ENCODE results near the gene DCDC2. TPM values are rescaled to one million over a fixed set of nuclear protein-coding genes. Genes with fewer than 3 reads are reported as not detected.
A peak's percentile ranks its signal among the peaks of the same experiment; 100 is the strongest.

Gene DCDC2
- total and polyA plus RNA-seq, 4 donors, result 0.51 to 13.0 (median 2.0) TPM

GRCh38 chr6:24287239-24287638 lies 70.6 kb downstream of the DCDC2 start:
- whole genome bisulfite sequencing, result 96% methylated on average over 5 of the region's 5 CpGs
- H3K27ac ChIP-seq (ENCODE audit: low read depth in 1 of 2, low read length in 2 of 2), result no peak overlapping the region
- no peak for TF ChIP-seq CTCF (IDR thresholded peaks at IDR 0.05; ENCODE audit: low read depth, low read length, missing input control)
- no peak for TF ChIP-seq RXRA (IDR thresholded peaks at IDR 0.05)
- no peak for TF ChIP-seq TAF1 (conservative IDR thresholded peaks at IDR 0.05)
- TF ChIP-seq JUND (IDR thresholded peaks at IDR 0.05), result no peak
- TF ChIP-seq SP1 (IDR thresholded peaks at IDR 0.05), result no peak
- TF ChIP-seq ATF3 (IDR thresholded peaks at IDR 0.05), result no peak
- no peak for TF ChIP-seq ZBTB33 (IDR thresholded peaks at IDR 0.05)
- TF ChIP-seq NR2F2 (IDR thresholded peaks at IDR 0.05), result no peak
- no peak for TF ChIP-seq REST (IDR thresholded peaks at IDR 0.05)
- no peak for TF ChIP-seq HNF4A (conservative IDR thresholded peaks at IDR 0.05)
- TF ChIP-seq YY1 (IDR thresholded peaks at IDR 0.05), result no peak
- H3K27me3 ChIP-seq (ENCODE audit: control insufficient read depth in 4 of 4, insufficient read depth in 4 of 4, low read length in 3 of 4), result no peaks in the 10 kb centered on the region
- peaks cover 0 to 13% (median 9%) of the 10 kb centered on the region in 4 donors for H3K4me1 ChIP-seq (ENCODE audit: control insufficient read depth in 4 of 4, insufficient read depth in 4 of 4, low read length in 3 of 4)
- H3K9me3 ChIP-seq (ENCODE audit: control insufficient read depth in 4 of 4, low read length in 3 of 4), result no peaks in the 10 kb centered on the region
- H3K9ac ChIP-seq (ENCODE audit: low read depth in 1 of 2, low read length in 2 of 2), result no peak overlapping the region
- DNase-seq (ENCODE audit: low spot score), result no peak
- H3K36me3 ChIP-seq (ENCODE audit: control insufficient read depth in 4 of 4, insufficient read depth in 3 of 4, low read depth in 1 of 4, low read length in 3 of 4), result no peaks in the 10 kb centered on the region
- no peak overlapping the region for H3K4me3 ChIP-seq (ENCODE audit: low read depth in 1 of 3, low read length in 3 of 3)

- H3K27me3 ChIP-seq (ENCODE audit: control insufficient read depth in 4 of 4, insufficient read depth in 4 of 4, low read length in 3 of 4), result no peaks in the 10 kb centered on the region
- H3K4me3 ChIP-seq (ENCODE audit: low read depth in 1 of 3, low read length in 3 of 3), result no peak overlapping the region
- no peaks in the 10 kb centered on the region for H3K36me3 ChIP-seq (ENCODE audit: control insufficient read depth in 4 of 4, insufficient read depth in 3 of 4, low read depth in 1 of 4, low read length in 3 of 4)
- no peaks in the 10 kb centered on the region for H3K9me3 ChIP-seq (ENCODE audit: control insufficient read depth in 4 of 4, low read length in 3 of 4)
- no peak overlapping the region for H3K27ac ChIP-seq (ENCODE audit: low read depth in 1 of 2, low read length in 2 of 2)
- DNase-seq (ENCODE audit: low spot score), result no peak
- WGBS, result 90% methylated on average over 10 of the region's 10 CpGs
- TF ChIP-seq EGR1 (IDR thresholded peaks at IDR 0.05; ENCODE audit: low read depth in 2 of 2) (no peak), GABPA (IDR thresholded peaks at IDR 0.05 in 1 of 2, conservative IDR thresholded peaks at IDR 0.05 in 1 of 2) (no peak), YY1 (IDR thresholded peaks at IDR 0.05) (no peak), RXRA (IDR thresholded peaks at IDR 0.05) (no peak), REST (IDR thresholded peaks at IDR 0.05) (no peak), ZBTB33 (IDR thresholded peaks at IDR 0.05) (no peak), FOXA2 (IDR thresholded peaks at IDR 0.05) (no peak)
- H3K9ac ChIP-seq (ENCODE audit: low read depth in 1 of 2, low read length in 2 of 2), result peak overlapping the region in 1 of 2 donors; percentile 38
- peaks cover 0 to 13% (median 9%) of the 10 kb centered on the region in 4 donors for H3K4me1 ChIP-seq (ENCODE audit: control insufficient read depth in 4 of 4, insufficient read depth in 4 of 4, low read length in 3 of 4)
Observed at GRCh38 chr6:24284006-24284405, 73.9 kb downstream of the DCDC2 start.

All from liver (tissue), 9 donors.